GM23338 (cell line): ENCODE measurements around the gene DARS2.

Source experiments
- CREB1 ChIP-seq: fragments of 250-450 bp; sonication (Bioruptor Pico); IDR thresholded peaks from 2 replicates; pipeline ENCODE4 v1.5.0; 2020; ENCODE audit warnings: low read depth, mild to moderate bottlenecking, moderate library complexity
- CTCF ChIP-seq, 2 experiments: fragments of 200-600 bp in 1 of 2; sonication (generic) in 1 of 2; conservative IDR thresholded peaks; 2 replicates each; pipeline versions ENCODE4 v1.5.1 to v1.6.1; 2016 to 2017; ENCODE audit warnings: antibody characterized with exemption in 2 of 2, low read depth in 2 of 2, mild to moderate bottlenecking in 2 of 2, moderate library complexity in 1 of 2
- EZH2 ChIP-seq: fragments of 200-600 bp; sonication (generic); IDR thresholded peaks from one replicate; pipeline ENCODE4 v1.8.0; 2017; ENCODE audit warnings: antibody characterized with exemption, mild to moderate bottlenecking, low read depth; ENCODE audit not compliant: unreplicated experiment
- EZH2phosphoT487 ChIP-seq: fragments of 200-600 bp; sonication (generic); IDR thresholded peaks from one replicate; pipeline ENCODE4 v1.8.1; 2018; ENCODE audit warnings: antibody characterized with exemption; ENCODE audit not compliant: unreplicated experiment
- JUNB ChIP-seq: IDR thresholded peaks from one replicate; pipeline ENCODE4 v1.6.1; 2016; ENCODE audit warnings: antibody characterized with exemption; ENCODE audit not compliant: unreplicated experiment
- NANOG ChIP-seq: IDR thresholded peaks from 2 replicates; pipeline ENCODE4 v1.6.1; 2016; ENCODE audit warnings: antibody characterized with exemption, borderline replicate concordance
- POLR2AphosphoS5 ChIP-seq: IDR thresholded peaks from 2 replicates; pipeline ENCODE4 v1.6.1; 2016; ENCODE audit warnings: antibody characterized with exemption, low read depth
- REST ChIP-seq: IDR thresholded peaks from one replicate; pipeline ENCODE4 v1.6.1; 2018; ENCODE audit warnings: antibody characterized with exemption; ENCODE audit not compliant: unreplicated experiment
- ZNF114 ChIP-seq: fragments of 250-450 bp; sonication (Bioruptor Pico); IDR thresholded peaks from 2 replicates; pipeline ENCODE4 v1.5.0; 2020; ENCODE audit warnings: mild to moderate bottlenecking, moderate library complexity

GRCh38 chr1:173852105-173852504, 27.6 kb downstream of the DARS2 start:
- TF ChIP-seq CTCF (conservative IDR thresholded peaks at IDR 0.05; ENCODE audit: low read depth in 2 of 2) (no peak), JUNB (no peak), REST (no peak), EZH2 (no peak), POLR2AphosphoS5 (no peak), CREB1 (no peak), EZH2phosphoT487 (no peak), ZNF114 (CRISPR knock-in tag) (no peak), NANOG (no peak)
